GM18951 (cell line): ENCODE measurements around the gene OR13C4.
"Not testable (repeated sequence)": the region's sequence is repeated elsewhere in the genome, so short reads cannot be mapped to it uniquely, and the experiment has no call there.

ENCODE experiments used
- POLR2A ChIP-seq: IDR thresholded peaks from 4 replicates; pipeline ENCODE4 v1.6.1; 2011; ENCODE audit warnings: mild to moderate bottlenecking; ENCODE audit not compliant: insufficient read length, insufficient read depth; ENCODE audit errors: extremely low read depth
- in situ Hi-C: fragments of 300-500 bp; cut with MboI; formaldehyde crosslinking; loops from one replicate; pipeline ENCODE4 v1.12.0; 2022; ENCODE audit warnings: low sequenced_read_pairs, mixed read lengths, inconsistent platforms; ENCODE audit not compliant: unreplicated experiment

OR13C4 gene

GRCh38 chr9:104527109-104527508 lies at the start of gene OR13C4:
Gene OR13C4 (minus strand): TSS chr9:104527209. CDS start chr9:104527209, 0 bp downstream.
- TF ChIP-seq POLR2A, result no peak
- in situ Hi-C loops, result no loop called here

- in situ Hi-C loops, result no loop called here
Measured at GRCh38 chr9:104575456-104575855, 48.4 kb upstream of the OR13C4 start.

GRCh38 chr9:104572612-104573011 lies 45.6 kb upstream of the OR13C4 start:
- in situ Hi-C loops, result no loop called here
- no peak for TF ChIP-seq POLR2A

More at GRCh38 chr9:104575456-104575855, 48.4 kb upstream of the OR13C4 start:
- TF ChIP-seq POLR2A, result no peak

- TF ChIP-seq POLR2A, result no peak
- in situ Hi-C loops, result no loop called here
Measured at GRCh38 chr9:104568868-104569267, 41.9 kb upstream of the OR13C4 start, which contains the start of gene OR13C8. Gene OR13C8 (plus strand): TSS chr9:104569168. CDS start chr9:104569168, 0 bp downstream.

- in situ Hi-C loops, result no loop called here
- TF ChIP-seq POLR2A, result no peak
Measured at GRCh38 chr9:104564358-104564757, 37.3 kb upstream of the OR13C4 start.

GRCh38 chr9:104556830-104557634 lies 30.0 kb upstream of the OR13C4 start:
- no peak for TF ChIP-seq POLR2A
- in situ Hi-C loops, result no loop called here

- no peak for TF ChIP-seq POLR2A
- in situ Hi-C loops, result no loop called here
Measured at GRCh38 chr9:104555521-104555920, 28.5 kb upstream of the OR13C4 start.

- no peak for TF ChIP-seq POLR2A
- in situ Hi-C loops, result no loop called here
Measured at GRCh38 chr9:104553261-104553660, 26.3 kb upstream of the OR13C4 start.

- in situ Hi-C loops, result no loop called here
Measured at GRCh38 chr9:104544644-104545043, 17.6 kb upstream of the OR13C4 start.

GRCh38 chr9:104539275-104539674 lies 12.3 kb upstream of the OR13C4 start:
- no peak for TF ChIP-seq POLR2A
- in situ Hi-C loops, result no loop called here

More at GRCh38 chr9:104544644-104545043, 17.6 kb upstream of the OR13C4 start:
- TF ChIP-seq POLR2A, result no peak

GRCh38 chr9:104536756-104537155 lies 9.7 kb upstream of the OR13C4 start, which contains the start of gene OR13C3:
Gene OR13C3 (minus strand): TSS chr9:104536856. CDS start chr9:104536723, 133 bp downstream.
- in situ Hi-C loops, result no loop called here
- TF ChIP-seq POLR2A, result no peak

GRCh38 chr9:104520241-104520640 lies 6.8 kb downstream of the OR13C4 start:
- in situ Hi-C loops, result not testable (repeated sequence)

- in situ Hi-C loops, result no loop called here
- no peak for TF ChIP-seq POLR2A
Measured at GRCh38 chr9:104514901-104515300, 12.1 kb downstream of the OR13C4 start.

GRCh38 chr9:104506565-104506964 lies 20.4 kb downstream of the OR13C4 start:
- TF ChIP-seq POLR2A, result no peak
- in situ Hi-C loops, result no loop called here
